ENCODE data around the gene RNF207.

The RNF207 gene

GRCh38 chr1:6183520-6183989 is 22.4 kb upstream of the RNF207 start:
- peaks cover 8 to 24% of the 10 kb centered on the region in 2 donors for H3K36me3 ChIP-seq (ENCODE audit: control insufficient read depth in 1 of 2, insufficient read depth in 2 of 2, low read length in 2 of 2)
- H3K27ac ChIP-seq (ENCODE audit: low read depth, low read length), result no peak overlapping the region
- no peaks in the 10 kb centered on the region for H3K9me3 ChIP-seq (ENCODE audit: control insufficient read depth in 1 of 2, low read length in 2 of 2)
- peaks cover 17 to 18% of the 10 kb centered on the region in 2 donors for H3K27me3 ChIP-seq (ENCODE audit: control insufficient read depth in 1 of 2, insufficient read depth in 2 of 2, low read length in 2 of 2)
- H3K4me3 ChIP-seq (ENCODE audit: low read depth in 1 of 2, low read length in 2 of 2), result no peak overlapping the region
- peaks cover 0 to 1% of the 10 kb centered on the region in 2 donors for H3K4me1 ChIP-seq (ENCODE audit: control insufficient read depth in 1 of 2, insufficient read depth in 2 of 2, low read length in 2 of 2)
- H3K9ac ChIP-seq (ENCODE audit: low read depth in 1 of 2, low read length in 2 of 2), result no peak overlapping the region

- no peak overlapping the region for H3K9ac ChIP-seq (ENCODE audit: low read depth in 1 of 2, low read length in 2 of 2)
- no peak overlapping the region for H3K27ac ChIP-seq (ENCODE audit: low read depth, low read length)
- peaks cover 10 to 12% of the 10 kb centered on the region in 2 donors for H3K27me3 ChIP-seq (ENCODE audit: control insufficient read depth in 1 of 2, insufficient read depth in 2 of 2, low read length in 2 of 2)
- no peaks in the 10 kb centered on the region for H3K4me1 ChIP-seq (ENCODE audit: control insufficient read depth in 1 of 2, insufficient read depth in 2 of 2, low read length in 2 of 2)
- H3K9me3 ChIP-seq (ENCODE audit: control insufficient read depth in 1 of 2, low read length in 2 of 2), result no peaks in the 10 kb centered on the region
- no peak overlapping the region for H3K4me3 ChIP-seq (ENCODE audit: low read depth in 1 of 2, low read length in 2 of 2)
- H3K36me3 ChIP-seq (ENCODE audit: control insufficient read depth in 1 of 2, insufficient read depth in 2 of 2, low read length in 2 of 2), result peaks cover 11 to 31% of the 10 kb centered on the region in 2 donors
Measured at GRCh38 chr1:6184083-6184783, 21.7 kb upstream of the RNF207 start.

- H3K9ac ChIP-seq (ENCODE audit: low read depth in 1 of 2, low read length in 2 of 2), result no peak overlapping the region
- H3K36me3 ChIP-seq (ENCODE audit: control insufficient read depth in 1 of 2, insufficient read depth in 2 of 2, low read length in 2 of 2), result peaks cover 12 to 35% of the 10 kb centered on the region in 2 donors
- no peaks in the 10 kb centered on the region for H3K4me1 ChIP-seq (ENCODE audit: control insufficient read depth in 1 of 2, insufficient read depth in 2 of 2, low read length in 2 of 2)
- H3K9me3 ChIP-seq (ENCODE audit: control insufficient read depth in 1 of 2, low read length in 2 of 2), result no peaks in the 10 kb centered on the region
- no peak overlapping the region for H3K4me3 ChIP-seq (ENCODE audit: low read depth in 1 of 2, low read length in 2 of 2)
- H3K27me3 ChIP-seq (ENCODE audit: control insufficient read depth in 1 of 2, insufficient read depth in 2 of 2, low read length in 2 of 2), result peaks cover 10 to 12% of the 10 kb centered on the region in 2 donors
- no peak overlapping the region for H3K27ac ChIP-seq (ENCODE audit: low read depth, low read length)
Measured at GRCh38 chr1:6185151-6185550, 20.8 kb upstream of the RNF207 start.

- no peak overlapping the region for H3K9ac ChIP-seq (ENCODE audit: low read depth in 1 of 2, low read length in 2 of 2)
- H3K9me3 ChIP-seq (ENCODE audit: control insufficient read depth in 1 of 2, low read length in 2 of 2), result no peaks in the 10 kb centered on the region
- peaks cover 16 to 42% of the 10 kb centered on the region in 2 donors for H3K36me3 ChIP-seq (ENCODE audit: control insufficient read depth in 1 of 2, insufficient read depth in 2 of 2, low read length in 2 of 2)
- H3K4me1 ChIP-seq (ENCODE audit: control insufficient read depth in 1 of 2, insufficient read depth in 2 of 2, low read length in 2 of 2), result no peaks in the 10 kb centered on the region
- H3K27ac ChIP-seq (ENCODE audit: low read depth, low read length), result no peak overlapping the region
- peaks cover 8 to 9% of the 10 kb centered on the region in 2 donors for H3K27me3 ChIP-seq (ENCODE audit: control insufficient read depth in 1 of 2, insufficient read depth in 2 of 2, low read length in 2 of 2)
- no peak overlapping the region for H3K4me3 ChIP-seq (ENCODE audit: low read depth in 1 of 2, low read length in 2 of 2)
Measured at GRCh38 chr1:6185635-6186382, 20.1 kb upstream of the RNF207 start.

- peaks cover 23 to 58% of the 10 kb centered on the region in 2 donors for H3K36me3 ChIP-seq (ENCODE audit: control insufficient read depth in 1 of 2, insufficient read depth in 2 of 2, low read length in 2 of 2)
Measured at GRCh38 chr1:6188466-6188865, 17.5 kb upstream of the RNF207 start.

GRCh38 chr1:6191968-6192367 is 14.0 kb upstream of the RNF207 start:
- peaks cover 15 to 71% of the 10 kb centered on the region in 2 donors for H3K36me3 ChIP-seq (ENCODE audit: control insufficient read depth in 1 of 2, insufficient read depth in 2 of 2, low read length in 2 of 2)
- no peak overlapping the region for H3K27ac ChIP-seq (ENCODE audit: low read depth, low read length)
- H3K9me3 ChIP-seq (ENCODE audit: control insufficient read depth in 1 of 2, low read length in 2 of 2), result no peaks in the 10 kb centered on the region
- no peak overlapping the region for H3K9ac ChIP-seq (ENCODE audit: low read depth in 1 of 2, low read length in 2 of 2)
- no peak overlapping the region for H3K4me3 ChIP-seq (ENCODE audit: low read depth in 1 of 2, low read length in 2 of 2)
- H3K27me3 ChIP-seq (ENCODE audit: control insufficient read depth in 1 of 2, insufficient read depth in 2 of 2, low read length in 2 of 2), result no peaks in the 10 kb centered on the region
- no peaks in the 10 kb centered on the region for H3K4me1 ChIP-seq (ENCODE audit: control insufficient read depth in 1 of 2, insufficient read depth in 2 of 2, low read length in 2 of 2)

More at GRCh38 chr1:6188466-6188865, 17.5 kb upstream of the RNF207 start:
- H3K27me3 ChIP-seq (ENCODE audit: control insufficient read depth in 1 of 2, insufficient read depth in 2 of 2, low read length in 2 of 2), result no peaks in the 10 kb centered on the region
- no peak overlapping the region for H3K9ac ChIP-seq (ENCODE audit: low read depth in 1 of 2, low read length in 2 of 2)
- H3K9me3 ChIP-seq (ENCODE audit: control insufficient read depth in 1 of 2, low read length in 2 of 2), result no peaks in the 10 kb centered on the region
- no peak overlapping the region for H3K4me3 ChIP-seq (ENCODE audit: low read depth in 1 of 2, low read length in 2 of 2)
- no peaks in the 10 kb centered on the region for H3K4me1 ChIP-seq (ENCODE audit: control insufficient read depth in 1 of 2, insufficient read depth in 2 of 2, low read length in 2 of 2)
- H3K27ac ChIP-seq (ENCODE audit: low read depth, low read length), result no peak overlapping the region

GRCh38 chr1:6197746-6198427 is 8.0 kb upstream of the RNF207 start:
- no peaks in the 10 kb centered on the region for H3K27me3 ChIP-seq (ENCODE audit: control insufficient read depth in 1 of 2, insufficient read depth in 2 of 2, low read length in 2 of 2)
- no peak overlapping the region for H3K27ac ChIP-seq (ENCODE audit: low read depth, low read length)
- H3K4me1 ChIP-seq (ENCODE audit: control insufficient read depth in 1 of 2, insufficient read depth in 2 of 2, low read length in 2 of 2), result peaks cover 16 to 23% of the 10 kb centered on the region in 2 donors
- no peaks in the 10 kb centered on the region for H3K9me3 ChIP-seq (ENCODE audit: control insufficient read depth in 1 of 2, low read length in 2 of 2)
- peaks cover 4 to 39% of the 10 kb centered on the region in 2 donors for H3K36me3 ChIP-seq (ENCODE audit: control insufficient read depth in 1 of 2, insufficient read depth in 2 of 2, low read length in 2 of 2)
- H3K9ac ChIP-seq (ENCODE audit: low read depth in 1 of 2, low read length in 2 of 2), result peak overlapping the region; percentile 87 to 98
- peak overlapping the region; percentile 96 to 100 for H3K4me3 ChIP-seq (ENCODE audit: low read depth in 1 of 2, low read length in 2 of 2)

- peaks cover 0 to 30% of the 10 kb centered on the region in 2 donors for H3K36me3 ChIP-seq (ENCODE audit: control insufficient read depth in 1 of 2, insufficient read depth in 2 of 2, low read length in 2 of 2)
- no peaks in the 10 kb centered on the region for H3K27me3 ChIP-seq (ENCODE audit: control insufficient read depth in 1 of 2, insufficient read depth in 2 of 2, low read length in 2 of 2)
- no peaks in the 10 kb centered on the region for H3K9me3 ChIP-seq (ENCODE audit: control insufficient read depth in 1 of 2, low read length in 2 of 2)
- H3K27ac ChIP-seq (ENCODE audit: low read depth, low read length), result no peak overlapping the region
- peak overlapping the region; percentile 96 to 100 for H3K4me3 ChIP-seq (ENCODE audit: low read depth in 1 of 2, low read length in 2 of 2)
- H3K9ac ChIP-seq (ENCODE audit: low read depth in 1 of 2, low read length in 2 of 2), result peak overlapping the region; percentile 87 to 98
- H3K4me1 ChIP-seq (ENCODE audit: control insufficient read depth in 1 of 2, insufficient read depth in 2 of 2, low read length in 2 of 2), result peaks cover 16 to 23% of the 10 kb centered on the region in 2 donors
Measured at GRCh38 chr1:6198646-6199297, 7.1 kb upstream of the RNF207 start.

GRCh38 chr1:6199298-6200187 is 6.4 kb upstream of the RNF207 start, which contains the start of gene RPL22:
Gene RPL22, minus strand, starts transcription at chr1:6199595. Its CDS starts 22 bp downstream, at chr1:6199573.
- H3K4me1 ChIP-seq (ENCODE audit: control insufficient read depth in 1 of 2, insufficient read depth in 2 of 2, low read length in 2 of 2), result peaks cover 16 to 23% of the 10 kb centered on the region in 2 donors
- H3K9ac ChIP-seq (ENCODE audit: low read depth in 1 of 2, low read length in 2 of 2), result peak within 1 kb of the TSS; percentile 87 to 98
- H3K9me3 ChIP-seq (ENCODE audit: control insufficient read depth in 1 of 2, low read length in 2 of 2), result no peaks in the 10 kb centered on the region
- H3K27ac ChIP-seq (ENCODE audit: low read depth, low read length), result peak within 1 kb of the TSS; percentile 39
- H3K4me3 ChIP-seq (ENCODE audit: low read depth in 1 of 2, low read length in 2 of 2), result peak within 1 kb of the TSS; percentile 96 to 100
- H3K27me3 ChIP-seq (ENCODE audit: control insufficient read depth in 1 of 2, insufficient read depth in 2 of 2, low read length in 2 of 2), result no peaks in the 10 kb centered on the region
- H3K36me3 ChIP-seq (ENCODE audit: control insufficient read depth in 1 of 2, insufficient read depth in 2 of 2, low read length in 2 of 2), result peaks cover 0 to 22% of the 10 kb centered on the region in 2 donors

Measured in duodenal mucosa (tissue), 2 donors.